CD14-positive monocyte (primary cell): ENCODE results near the gene SAMD14. TPM values are rescaled to one million over a fixed set of nuclear protein-coding genes. Genes with fewer than 3 reads are reported as not detected.

ENCODE experiments used
- DNase-seq, 3 donors: peaks; one replicate each; pipeline ENCODE4 v3.0.0-alpha.2; 2011 to 2022
- H2AFZ ChIP-seq: 2 replicates; pipeline ENCODE4 v1.6.0; 2012; ENCODE audit warnings: mild to moderate bottlenecking, low read depth, low read length, inconsistent platforms; ENCODE audit not compliant: insufficient read depth, poor library complexity, severe bottlenecking
- H3K27ac ChIP-seq, 2 donors: 1 replicate in 1 of 2; 2 replicates in 1 of 2; pipeline ENCODE4 v1.5.1; 2012 to 2013; ENCODE audit warnings: low read length in 2 of 2, control low read depth in 1 of 2, inconsistent platforms in 1 of 2, low read depth in 1 of 2, mild to moderate bottlenecking in 1 of 2
- H3K27me3 ChIP-seq, 2 donors: one replicate each; pipeline versions ENCODE4 v1.6.0 to v1.6.1; 2011 to 2013; ENCODE audit warnings: low read length in 2 of 2; ENCODE audit not compliant: control insufficient read depth in 2 of 2, insufficient read depth in 2 of 2
- H3K36me3 ChIP-seq, 2 donors: replicated peaks in 1 of 2; 1 replicate in 1 of 2; 2 replicates in 1 of 2; pipeline versions ENCODE4 v1.5.1 to v1.6.1; 2012 to 2013; ENCODE audit warnings: low read length in 2 of 2, control low read depth in 1 of 2, inconsistent platforms in 1 of 2, mild to moderate bottlenecking in 1 of 2; ENCODE audit not compliant: insufficient read depth in 2 of 2, control insufficient read depth in 1 of 2
- H3K4me1 ChIP-seq, 2 donors: 1 replicate in 1 of 2; 2 replicates in 1 of 2; pipeline versions ENCODE4 v1.5.1 to v1.6.1; 2012 to 2013; ENCODE audit warnings: low read length in 2 of 2, control low read depth in 1 of 2, inconsistent platforms in 1 of 2, mild to moderate bottlenecking in 1 of 2, moderate library complexity in 1 of 2; ENCODE audit not compliant: insufficient read depth in 2 of 2, control insufficient read depth in 1 of 2
- H3K4me2 ChIP-seq: replicated peaks from 2 replicates; pipeline ENCODE3; 2012; ENCODE audit warnings: low read length, moderate library complexity, mild to moderate bottlenecking; ENCODE audit not compliant: poor library complexity, severe bottlenecking; ENCODE audit errors: extremely low read depth
- H3K4me3 ChIP-seq, 3 experiments: fragments of 200-600 bp in 1 of 3; sonication (generic) in 1 of 3; replicated peaks in 1 of 3; 1 replicate in 2 of 3; 2 replicates in 1 of 3; pipeline ENCODE4 v1.5.1; 2011 to 2013; ENCODE audit warnings: low read length in 3 of 3, mild to moderate bottlenecking in 3 of 3, control low read depth in 2 of 3, low read depth in 2 of 3, inconsistent platforms in 1 of 3, moderate library complexity in 1 of 3
- H3K79me2 ChIP-seq: 2 replicates; pipeline ENCODE4 v1.6.0; 2012; ENCODE audit warnings: mild to moderate bottlenecking, control low read depth, inconsistent platforms, low read length, moderate library complexity; ENCODE audit not compliant: insufficient read depth
- H3K9ac ChIP-seq: 2 replicates; pipeline ENCODE4 v1.6.0; 2017; ENCODE audit warnings: low read length, mild to moderate bottlenecking; ENCODE audit not compliant: insufficient read depth, poor library complexity, severe bottlenecking
- H3K9me3 ChIP-seq, 2 donors: replicated peaks in 1 of 2; 1 replicate in 1 of 2; 2 replicates in 1 of 2; pipeline versions ENCODE4 v1.5.1 to v1.6.1; 2012 to 2013; ENCODE audit warnings: low read length in 2 of 2, control low read depth in 1 of 2; ENCODE audit not compliant: control insufficient read depth in 1 of 2, insufficient read depth in 1 of 2
- H4K20me1 ChIP-seq: 2 replicates; pipeline ENCODE4 v1.6.0; 2012; ENCODE audit warnings: mild to moderate bottlenecking, low read length, control low read depth, moderate library complexity; ENCODE audit not compliant: insufficient read depth
- H3K27ac Mint-ChIP-seq, 7 donors: one replicate each; pipeline ENCODE4 v1.8.0; 2020; ENCODE audit warnings: mild to moderate bottlenecking in 7 of 7, mixed read lengths in 7 of 7, moderate library complexity in 6 of 7, inconsistent platforms in 2 of 7
- H3K27me3 Mint-ChIP-seq, 3 donors: one replicate each; pipeline ENCODE4 v1.8.0; 2021 to 2022; ENCODE audit warnings: low read depth in 3 of 3, mild to moderate bottlenecking in 3 of 3, mixed read lengths in 3 of 3, moderate library complexity in 3 of 3, inconsistent platforms in 1 of 3
- H3K36me3 Mint-ChIP-seq, 2 donors: one replicate each; pipeline ENCODE4 v1.8.0; 2020; ENCODE audit warnings: mixed read lengths in 2 of 2, inconsistent platforms in 1 of 2, mild to moderate bottlenecking in 1 of 2
- H3K4me1 Mint-ChIP-seq: one replicate; pipeline ENCODE4 v1.8.0; 2020; ENCODE audit warnings: mild to moderate bottlenecking, mixed read lengths
- H3K4me3 Mint-ChIP-seq, 2 donors: one replicate each; pipeline ENCODE4 v1.8.0; 2020; ENCODE audit warnings: mild to moderate bottlenecking in 2 of 2, mixed read lengths in 2 of 2, moderate library complexity in 1 of 2
- H3K9me3 Mint-ChIP-seq, 7 donors: one replicate each; pipeline ENCODE4 v1.8.0; 2020 to 2022; ENCODE audit warnings: mixed read lengths in 7 of 7, mild to moderate bottlenecking in 6 of 7, moderate library complexity in 6 of 7, inconsistent platforms in 2 of 7
- CTCF ChIP-seq: fragments of 200-600 bp; IDR thresholded peaks from one replicate; pipeline ENCODE4 v1.8.0; 2022; ENCODE audit warnings: antibody characterized with exemption, mild to moderate bottlenecking
- WGBS: methylation state at CpG from one replicate; pipeline ENCODE4 v1.1.5; 2013; ENCODE audit warnings: missing lambda C conversion rate; ENCODE audit not compliant: insufficient coverage; 5-methylcytosine and 5-hydroxymethylcytosine counted together
- intact Hi-C, 2 donors: fragments of 100-400 bp; cut with micrococcal nuclease; formaldehyde crosslinking; loops; one replicate each; pipeline versions ENCODE4 v1.15.0 to v1.15.1; 2023
- polyA plus RNA-seq, 3 donors: library from polyadenylated mRNA; depleted of rRNA in 1 of 3; unstranded in 2 of 3; stranded (reverse) in 1 of 3; fragments of 300-500 nt in 2 of 3; fragments of >200 nt in 1 of 3; fragmentation: Illumina TruSeq in 2 of 3; gene quantifications; 1 replicate in 2 of 3; 2 replicates in 1 of 3; pipeline ENCODE4 v1.2.3, GENCODE V29; 2012 to 2021

The SAMD14 gene
- polyA plus RNA-seq, 3 donors: 0.09 TPM; not detected in 2

DNA sequence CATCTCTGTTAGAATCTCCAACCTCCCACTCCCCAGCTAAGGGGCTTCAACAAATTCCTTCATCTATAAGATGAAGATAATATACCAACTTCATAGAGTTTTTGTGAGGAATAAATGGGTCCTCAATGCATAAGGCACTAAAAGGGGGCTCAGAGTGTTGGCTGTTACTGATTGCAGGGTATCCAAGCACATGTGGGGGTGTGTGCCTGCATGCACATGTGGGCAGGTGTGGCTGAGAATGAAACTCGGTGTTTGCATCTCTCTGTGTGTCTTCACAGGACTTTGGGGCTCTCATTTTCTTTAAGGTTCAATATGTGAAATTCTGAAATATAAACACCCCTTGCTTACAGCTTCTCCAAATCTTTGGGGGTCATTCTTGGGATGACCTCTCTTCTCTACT is 24.6 kb upstream of the SAMD14 start:
- H3K9me3 ChIP-seq: no peaks in the 10 kb centered on the region
- DNase-seq: no peak
- no peak overlapping the region for H2AFZ ChIP-seq
- H3K27ac ChIP-seq: no peak overlapping the region
- Mint-ChIP-seq H3K36me3 (no peaks in the 10 kb centered on the region), H3K4me1 (peaks cover 39% of the 10 kb centered on the region), H3K27ac (no peak overlapping the region), H3K27me3 (peaks cover 0 to 9% (median 4%) of the 10 kb centered on the region in 3 donors), H3K9me3 (no peaks in the 10 kb centered on the region), H3K4me3 (no peak overlapping the region)
- no peak overlapping the region for H3K9ac ChIP-seq
- H3K4me1 ChIP-seq: peaks cover 41 to 49% of the 10 kb centered on the region in 2 donors
- WGBS: no CpG with 5 or more reads among the region's 1 CpG
- H3K79me2 ChIP-seq: peaks cover 32% of the 10 kb centered on the region
- intact Hi-C loops: no loop called here
- no peaks in the 10 kb centered on the region for H3K36me3 ChIP-seq
- H3K27me3 ChIP-seq: no peaks in the 10 kb centered on the region
- TF ChIP-seq CTCF: no peak
- peak overlapping the region; percentile 28 for H3K4me2 ChIP-seq
- H4K20me1 ChIP-seq: peaks cover 28% of the 10 kb centered on the region
- peak overlapping the region in 1 of 3 experiments; percentile 21 for H3K4me3 ChIP-seq

GRCh38 chr17:50153650-50154575 is 24.0 kb upstream of the SAMD14 start:
- H3K27ac ChIP-seq: no peak overlapping the region
- H2AFZ ChIP-seq: no peak overlapping the region
- H3K4me2 ChIP-seq: peak overlapping the region; percentile 12
- H3K4me1 ChIP-seq: peaks cover 41 to 49% of the 10 kb centered on the region in 2 donors
- Mint-ChIP-seq H3K27me3 (peaks cover 0 to 6% (median 4%) of the 10 kb centered on the region in 3 donors), H3K36me3 (no peaks in the 10 kb centered on the region), H3K4me3 (no peak overlapping the region), H3K9me3 (peaks cover 0 to 1% (median 0%) of the 10 kb centered on the region in 7 donors), H3K27ac (peak overlapping the region in 3 of 7 donors; percentile 31 to 50 (median 33)), H3K4me1 (peaks cover 39% of the 10 kb centered on the region)
- DNase-seq: no peak
- peaks cover 33% of the 10 kb centered on the region for H4K20me1 ChIP-seq
- no peaks in the 10 kb centered on the region for H3K27me3 ChIP-seq
- intact Hi-C loops: no loop called here
- 37% methylated on average over 13 of the region's 16 CpGs for WGBS
- no peak overlapping the region for H3K9ac ChIP-seq
- H3K4me3 ChIP-seq: peak overlapping the region in 1 of 3 experiments; percentile 21
- H3K79me2 ChIP-seq: peaks cover 39% of the 10 kb centered on the region
- H3K9me3 ChIP-seq: no peaks in the 10 kb centered on the region
- H3K36me3 ChIP-seq: no peaks in the 10 kb centered on the region
- TF ChIP-seq CTCF: no peak
